AG20443 (cell line): ENCODE measurements around the gene ANXA3.
A peak's percentile ranks its signal among the peaks of the same experiment; 100 is the strongest.

ENCODE experiments used
- DNase-seq: peaks from one replicate; pipeline ENCODE4 v3.0.0; 2012; ENCODE audit warnings: low spot score, mixed read lengths

ANXA3 gene

DNA sequence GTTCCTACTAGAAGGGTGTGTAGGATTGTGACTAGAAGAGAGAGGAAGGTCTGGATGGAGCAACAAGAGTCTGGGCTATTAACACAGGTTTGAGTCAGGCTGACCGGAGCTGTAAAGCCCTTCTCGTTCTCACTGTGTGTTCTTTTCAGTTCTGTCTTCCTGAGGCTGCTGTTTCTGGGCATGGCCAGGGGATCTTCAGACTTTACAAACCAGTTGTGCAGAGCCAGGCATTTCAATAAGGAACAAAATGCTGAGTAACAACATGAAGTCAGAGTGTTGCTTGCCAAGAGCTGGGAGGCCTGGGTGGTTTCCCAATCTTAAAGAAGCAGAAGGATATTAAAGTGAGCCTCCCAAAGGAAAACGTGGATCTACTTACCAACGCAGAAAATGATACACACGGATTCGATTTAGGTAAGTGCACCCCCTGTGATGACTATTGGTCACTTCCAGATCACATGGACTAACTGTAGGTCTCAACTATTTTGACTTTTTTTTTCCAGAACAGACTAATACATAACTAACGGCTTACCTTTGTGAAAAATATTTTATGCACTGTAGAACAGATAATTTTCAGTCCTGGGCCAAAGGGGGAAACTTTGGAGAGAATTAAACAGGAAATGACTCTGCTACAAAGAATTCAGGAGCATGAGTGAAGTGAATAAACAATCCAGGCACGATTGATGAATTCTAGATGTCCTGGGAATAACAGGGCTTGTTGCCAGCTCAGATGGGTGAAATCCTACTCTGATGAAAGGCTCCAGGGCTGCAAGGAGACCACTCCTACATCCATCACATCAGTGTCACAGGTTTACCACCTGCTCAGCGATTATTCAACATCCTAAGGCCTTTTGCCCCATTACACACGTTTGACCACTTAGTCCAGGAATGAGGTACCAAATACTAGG lies 94.5 kb downstream of the ANXA3 start:
- DNase-seq, result peak; percentile 76

DNA sequence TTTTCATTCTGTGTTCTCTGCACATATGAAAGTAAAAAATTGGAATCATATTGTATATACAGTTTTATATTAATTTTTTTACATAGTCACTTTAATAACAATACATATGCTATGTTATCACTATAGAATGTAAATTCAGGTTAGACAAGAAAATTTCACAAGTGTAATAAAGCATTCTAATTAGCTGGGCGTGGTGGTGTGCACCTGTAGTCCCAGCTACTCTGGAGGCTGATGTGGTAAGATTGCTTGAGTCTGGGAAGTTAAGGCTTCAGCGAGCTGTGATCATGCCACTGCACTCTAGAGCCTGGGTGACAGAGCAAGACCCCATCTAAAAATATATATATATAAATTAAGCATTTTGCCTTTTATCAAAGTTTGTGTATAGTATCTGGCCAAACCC lies 95.7 kb downstream of the ANXA3 start:
- DNase-seq, result no peak

GRCh38 chr4:78648640-78649363 lies 97.2 kb downstream of the ANXA3 start:
- no peak for DNase-seq

- peak; percentile 77 for DNase-seq
Observed at GRCh38 chr4:78650106-78651024, 98.8 kb downstream of the ANXA3 start.

DNA sequence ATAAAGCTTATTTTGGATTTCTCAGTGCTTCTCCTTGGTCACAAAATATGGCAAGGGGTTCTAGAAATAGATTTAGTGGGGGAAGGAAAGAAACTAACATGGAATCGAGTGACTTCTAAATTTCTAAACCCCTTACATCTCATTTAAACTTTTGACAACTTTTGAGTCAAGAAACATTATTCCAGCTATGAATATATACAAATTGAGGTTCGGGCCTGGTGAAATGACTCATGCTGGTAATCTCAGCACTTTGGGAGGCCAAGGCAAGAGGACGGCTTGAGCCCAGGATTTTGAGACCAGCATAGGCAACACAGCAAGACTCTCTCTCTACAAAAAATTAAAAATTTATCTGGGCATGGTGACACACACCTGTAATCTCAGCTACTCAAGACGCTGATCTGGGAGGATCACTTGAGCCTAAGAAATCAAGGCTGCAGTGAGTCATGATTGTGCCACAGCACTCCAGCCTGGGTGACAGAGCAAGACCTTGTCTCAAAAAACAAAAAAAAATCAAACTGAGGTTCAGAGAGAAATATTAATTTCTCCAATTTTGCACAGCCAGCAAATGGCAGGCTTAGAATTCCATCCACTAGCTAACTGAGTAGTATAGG lies 99.8 kb downstream of the ANXA3 start:
- DNase-seq, result no peak

GRCh38 chr4:78652282-78652876 lies 100.8 kb downstream of the ANXA3 start:
- DNase-seq, result no peak

- no peak for DNase-seq
Observed at GRCh38 chr4:78653655-78654054, 102.1 kb downstream of the ANXA3 start.

GRCh38 chr4:78654807-78655206 lies 103.2 kb downstream of the ANXA3 start:
- peak; percentile 70 for DNase-seq

GRCh38 chr4:78656968-78657445 lies 105.4 kb downstream of the ANXA3 start:
- no peak for DNase-seq

GRCh38 chr4:78659264-78659663 lies 107.7 kb downstream of the ANXA3 start:
- no peak for DNase-seq

DNA sequence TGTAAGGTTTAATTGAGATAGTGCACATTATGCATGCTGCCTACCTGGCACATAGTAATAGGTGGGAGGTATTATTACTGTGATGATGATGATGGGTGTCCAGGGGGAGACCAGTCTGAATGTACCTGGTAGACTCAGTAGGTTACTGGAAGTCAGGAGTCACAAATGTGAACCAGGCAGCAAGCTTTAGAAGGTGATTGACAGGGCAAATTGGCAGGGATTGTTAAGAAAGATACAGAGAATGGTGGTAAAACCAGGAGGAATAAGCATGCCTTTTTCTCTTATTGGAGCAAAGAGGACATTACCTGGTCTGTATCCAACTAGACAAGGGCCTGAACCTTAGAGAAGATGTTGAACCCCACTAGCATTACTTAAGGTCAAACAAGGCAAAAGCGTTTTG lies 108.1 kb downstream of the ANXA3 start:
- no peak for DNase-seq
